GM12872 (cell line): ENCODE measurements around the gene OR11H7.

ENCODE experiments used
- CTCF ChIP-seq: IDR thresholded peaks from 3 replicates; pipeline ENCODE4 v1.5.1; 2011; ENCODE audit warnings: low read depth, mild to moderate bottlenecking, low read length, moderate library complexity; ENCODE audit not compliant: insufficient read depth

The OR11H7 gene

GRCh38 chr14:20194101-20194500, 34.7 kb upstream of the OR11H7 start:
- TF ChIP-seq CTCF = no peak

- no peak for TF ChIP-seq CTCF
These were observed 32.9 kb upstream of the OR11H7 start for GRCh38 chr14:20195911-20196310.

GRCh38 chr14:20197459-20197858, 31.3 kb upstream of the OR11H7 start:
- TF ChIP-seq CTCF = no peak

GRCh38 chr14:20198991-20199390, 29.8 kb upstream of the OR11H7 start:
- no peak for TF ChIP-seq CTCF

GRCh38 chr14:20204721-20205120, 24.1 kb upstream of the OR11H7 start:
- no peak for TF ChIP-seq CTCF

GRCh38 chr14:20209595-20209994, 19.2 kb upstream of the OR11H7 start:
- TF ChIP-seq CTCF = no peak

- no peak for TF ChIP-seq CTCF
These were observed 13.6 kb upstream of the OR11H7 start for GRCh38 chr14:20215196-20215595.

- TF ChIP-seq CTCF = no peak
These were observed 9.7 kb upstream of the OR11H7 start for GRCh38 chr14:20219033-20219432.
